Measurements from ENCODE around the gene OCEL1. TPM values are rescaled to one million over a fixed set of nuclear protein-coding genes. Genes with fewer than 3 reads are reported as not detected.
A peak's percentile ranks its signal among the peaks of the same experiment; 100 is the strongest.

The OCEL1 gene
- total and polyA plus RNA-seq, 2 of the 13 experiments (the other 11 are each of a cell fraction or from before 2014, with no cell fraction given) = 10.6 to 17.2 TPM

DNA sequence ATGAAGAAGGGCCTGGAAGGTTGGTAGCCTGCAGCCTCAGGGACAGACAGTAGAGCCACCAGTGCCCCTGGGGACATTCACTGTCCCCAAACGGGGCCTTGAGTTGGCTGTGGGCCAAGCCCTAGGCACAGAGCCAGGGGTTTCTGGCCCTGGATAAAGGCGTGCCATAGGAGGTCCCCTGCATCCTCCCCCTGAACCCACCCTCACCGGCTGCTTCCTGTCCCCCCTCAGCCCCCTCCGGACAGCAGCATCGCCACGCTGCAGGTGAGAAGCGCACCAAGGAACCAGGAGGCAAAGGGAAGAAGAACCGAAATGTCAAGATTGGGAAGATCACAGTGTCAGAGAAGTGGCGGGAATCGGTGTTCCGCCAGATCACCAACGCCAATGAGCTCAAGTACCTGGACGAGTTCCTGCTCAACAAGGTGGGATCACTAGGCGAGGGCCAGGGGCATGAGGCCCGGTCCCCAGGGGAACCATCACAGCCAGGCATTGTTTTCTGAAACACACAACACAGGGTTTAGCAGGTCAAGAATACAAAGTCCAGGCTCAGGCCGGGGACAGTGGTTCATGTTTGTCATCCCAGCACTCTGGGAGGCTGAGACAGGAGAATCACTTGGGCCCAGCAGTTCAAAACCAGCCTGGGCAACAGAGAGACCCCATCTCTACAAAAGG, 25.5 kb upstream of the OCEL1 start (continued):
- TF ChIP-seq PBX2 (CRISPR knock-in tag; IDR thresholded peaks at IDR 0.05) (no peak), ZNF205 (CRISPR knock-in tag; IDR thresholded peaks at IDR 0.05) (no peak), EP300 (IDR thresholded peaks at IDR 0.05; ENCODE audit: low read depth in 2 of 2, low read length in 2 of 2) (peak; percentile 23 to 42; a peak in 1 of 4 replicates), EP300 (CRISPR knock-in tag; IDR thresholded peaks at IDR 0.05; ENCODE audit: borderline replicate concordance) (no peak), ZKSCAN8 (CRISPR knock-in tag; IDR thresholded peaks at IDR 0.05; ENCODE audit: borderline replicate concordance) (peak; percentile 42; the same call in 1 of the 2 replicates), JARID2 (CRISPR knock-in tag; IDR thresholded peaks at IDR 0.05; ENCODE audit: insufficient replicate concordance) (no peak), RFX1 (IDR thresholded peaks at IDR 0.05) (peak; percentile 63; the same call in 1 of the 2 replicates), CREM (IDR thresholded peaks at IDR 0.05) (0 out of 2 replicates have a peak, but pooled peaks have one; percentile 35), CREM (CRISPR knock-in tag; IDR thresholded peaks at IDR 0.05) (no peak), PITX1 (CRISPR knock-in tag; IDR thresholded peaks at IDR 0.05) (peak; percentile 46), HNF4G (IDR thresholded peaks at IDR 0.05; ENCODE audit: borderline replicate concordance, low read depth, low read length) (peak; percentile 93), HNF4G (CRISPR knock-in tag; IDR thresholded peaks at IDR 0.05; ENCODE audit: borderline replicate concordance, low read depth) (peak; percentile 83; the same call in 1 of the 2 replicates), ZSCAN21 (CRISPR knock-in tag; IDR thresholded peaks at IDR 0.05; ENCODE audit: borderline replicate concordance) (peak; percentile 49; the same call in 1 of the 2 replicates), HIVEP1 (CRISPR knock-in tag; IDR thresholded peaks at IDR 0.05) (peak; percentile 70; the same call in 1 of the 2 replicates), ZNF414 (CRISPR knock-in tag; IDR thresholded peaks at IDR 0.05) (0 out of 2 replicates have a peak, but pooled peaks have one; percentile 29)
- TF ChIP-seq, protein P1, sequence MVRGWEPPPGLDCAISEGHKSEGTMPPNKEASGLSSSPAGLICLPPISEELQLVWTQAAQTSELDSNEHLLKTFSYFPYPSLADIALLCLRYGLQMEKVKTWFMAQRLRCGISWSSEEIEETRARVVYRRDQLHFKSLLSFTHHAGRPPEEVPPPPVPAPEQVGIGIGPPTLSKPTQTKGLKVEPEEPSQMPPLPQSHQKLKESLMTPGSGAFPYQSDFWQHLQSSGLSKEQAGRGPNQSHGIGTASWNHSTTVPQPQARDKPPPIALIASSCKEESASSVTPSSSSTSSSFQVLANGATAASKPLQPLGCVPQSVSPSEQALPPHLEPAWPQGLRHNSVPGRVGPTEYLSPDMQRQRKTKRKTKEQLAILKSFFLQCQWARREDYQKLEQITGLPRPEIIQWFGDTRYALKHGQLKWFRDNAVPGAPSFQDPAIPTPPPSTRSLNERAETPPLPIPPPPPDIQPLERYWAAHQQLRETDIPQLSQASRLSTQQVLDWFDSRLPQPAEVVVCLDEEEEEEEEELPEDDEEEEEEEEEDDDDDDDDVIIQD (CRISPR knock-in tag; IDR thresholded peaks at IDR 0.05; ENCODE audit: low read depth) = 0 out of 2 replicates have a peak, but pooled peaks have one; percentile 24
- TF ChIP-seq, protein P2, sequence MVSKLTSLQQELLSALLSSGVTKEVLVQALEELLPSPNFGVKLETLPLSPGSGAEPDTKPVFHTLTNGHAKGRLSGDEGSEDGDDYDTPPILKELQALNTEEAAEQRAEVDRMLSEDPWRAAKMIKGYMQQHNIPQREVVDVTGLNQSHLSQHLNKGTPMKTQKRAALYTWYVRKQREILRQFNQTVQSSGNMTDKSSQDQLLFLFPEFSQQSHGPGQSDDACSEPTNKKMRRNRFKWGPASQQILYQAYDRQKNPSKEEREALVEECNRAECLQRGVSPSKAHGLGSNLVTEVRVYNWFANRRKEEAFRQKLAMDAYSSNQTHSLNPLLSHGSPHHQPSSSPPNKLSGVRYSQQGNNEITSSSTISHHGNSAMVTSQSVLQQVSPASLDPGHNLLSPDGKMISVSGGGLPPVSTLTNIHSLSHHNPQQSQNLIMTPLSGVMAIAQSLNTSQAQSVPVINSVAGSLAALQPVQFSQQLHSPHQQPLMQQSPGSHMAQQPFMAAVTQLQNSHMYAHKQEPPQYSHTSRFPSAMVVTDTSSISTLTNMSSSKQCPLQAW (CRISPR knock-in tag; IDR thresholded peaks at IDR 0.05) = peak; percentile 76; the same call in 1 of the 2 replicates
- TF ChIP-seq, protein P3, sequence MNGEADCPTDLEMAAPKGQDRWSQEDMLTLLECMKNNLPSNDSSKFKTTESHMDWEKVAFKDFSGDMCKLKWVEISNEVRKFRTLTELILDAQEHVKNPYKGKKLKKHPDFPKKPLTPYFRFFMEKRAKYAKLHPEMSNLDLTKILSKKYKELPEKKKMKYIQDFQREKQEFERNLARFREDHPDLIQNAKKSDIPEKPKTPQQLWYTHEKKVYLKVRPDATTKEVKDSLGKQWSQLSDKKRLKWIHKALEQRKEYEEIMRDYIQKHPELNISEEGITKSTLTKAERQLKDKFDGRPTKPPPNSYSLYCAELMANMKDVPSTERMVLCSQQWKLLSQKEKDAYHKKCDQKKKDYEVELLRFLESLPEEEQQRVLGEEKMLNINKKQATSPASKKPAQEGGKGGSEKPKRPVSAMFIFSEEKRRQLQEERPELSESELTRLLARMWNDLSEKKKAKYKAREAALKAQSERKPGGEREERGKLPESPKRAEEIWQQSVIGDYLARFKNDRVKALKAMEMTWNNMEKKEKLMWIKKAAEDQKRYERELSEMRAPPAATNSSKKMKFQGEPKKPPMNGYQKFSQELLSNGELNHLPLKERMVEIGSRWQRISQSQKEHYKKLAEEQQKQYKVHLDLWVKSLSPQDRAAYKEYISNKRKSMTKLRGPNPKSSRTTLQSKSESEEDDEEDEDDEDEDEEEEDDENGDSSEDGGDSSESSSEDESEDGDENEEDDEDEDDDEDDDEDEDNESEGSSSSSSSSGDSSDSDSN (CRISPR knock-in tag; IDR thresholded peaks at IDR 0.05) = no peak

All from HepG2 (cell line).